Measurements from ENCODE around the gene BABAM2. TPM values are rescaled to one million over a fixed set of nuclear protein-coding genes. Genes with fewer than 3 reads are reported as not detected.

BABAM2 gene
- total RNA-seq, 1 experiment from 2014 or later: 27.1 TPM

GRCh38 chr2:27964067-27964466 lies 73.5 kb downstream of the BABAM2 start:
- Histone ChIP-seq H3K9me3 (ENCODE audit: control insufficient read depth, low read depth, low read length) (no peaks in the 10 kb centered on the region), H3K27me3 (ENCODE audit: insufficient read depth, low read length) (no peaks in the 10 kb centered on the region), H3K18ac (ENCODE audit: insufficient read length, low read depth, low read length) (no peak overlapping the region), H3K4me1 (ENCODE audit: insufficient read depth, low read length) (no peaks in the 10 kb centered on the region), H3K4ac (ENCODE audit: low read depth, low read length) (no peak overlapping the region), H3K23me2 (ENCODE audit: insufficient read length, low read depth, low read length, poor library complexity, severe bottlenecking) (no peaks in the 10 kb centered on the region), H3K14ac (ENCODE audit: insufficient read depth, low read length) (no peak overlapping the region), H2BK15ac (ENCODE audit: low read depth, low read length) (no peak overlapping the region), H2BK20ac (ENCODE audit: low read depth, low read length, poor library complexity, severe bottlenecking) (no peak overlapping the region), H3T11ph (ENCODE audit: low read length) (no peak overlapping the region), H4K20me1 (ENCODE audit: control insufficient read depth, insufficient read depth, insufficient read length) (no peaks in the 10 kb centered on the region), H2BK5ac (ENCODE audit: insufficient read length, low read length) (no peak overlapping the region), H3K27ac (ENCODE audit: insufficient read length, low read depth, low read length) (no peak overlapping the region), H3K56ac (ENCODE audit: insufficient read length, low read depth, low read length) (no peak overlapping the region), H4K5ac (ENCODE audit: insufficient read length, low read depth, low read length) (no peak overlapping the region), H4K91ac (ENCODE audit: insufficient read length, low read depth, low read length) (no peak overlapping the region), H2BK120ac (ENCODE audit: low read depth, low read length, poor library complexity, severe bottlenecking) (no peak overlapping the region), H3K4me2 (ENCODE audit: insufficient read depth, insufficient read length, low read length) (no peak overlapping the region), H3K79me1 (ENCODE audit: insufficient read depth, low read depth, low read length, poor library complexity, severe bottlenecking) (no peaks in the 10 kb centered on the region), H3K79me2 (ENCODE audit: insufficient read depth, low read length) (0 out of 2 replicates have a peak, but pooled peaks cover 1% of the 10 kb centered on the region), H2AK5ac (ENCODE audit: insufficient read length, low read length) (no peak overlapping the region), H2BK12ac (ENCODE audit: insufficient read length, low read depth, low read length) (no peak overlapping the region), H3K9ac (ENCODE audit: extremely low read depth, insufficient read length, low read length) (no peak overlapping the region), H4K8ac (replicated peaks; ENCODE audit: insufficient read length, low read depth, low read length) (no peak overlapping the region), H3K23ac (ENCODE audit: insufficient read length, low read depth, low read length) (no peak overlapping the region), H2AFZ (ENCODE audit: low read length) (no peak overlapping the region)
- H3K27me3 Mint-ChIP-seq (ENCODE audit: low read depth): peaks cover 1% of the 10 kb centered on the region
- H3K4me3 Mint-ChIP-seq: no peak overlapping the region
- H3K36me3 Mint-ChIP-seq (ENCODE audit: insufficient read depth in 1 of 3, low read depth in 3 of 3): peaks cover 11 to 20% (median 18%) of the 10 kb centered on the region in 3 experiments
- TF ChIP-seq CTCF (conservative IDR thresholded peaks at IDR 0.05): no peak
- H3K27ac Mint-ChIP-seq: no peak overlapping the region
- no peaks in the 10 kb centered on the region for H3K4me1 Mint-ChIP-seq
- no CpG with 5 or more reads among the region's 3 CpGs for WGBS (ENCODE audit: extremely low coverage, insufficient read length, low lambda C conversion rate)
- DNase-seq: no peak
- peaks cover 18 to 22% of the 10 kb centered on the region in 2 experiments for H3K9me3 Mint-ChIP-seq

Measured in H9 (cell line).